Kidney epithelial cell (primary cell): ENCODE measurements around the gene ELMO1. TPM values are rescaled to one million over a fixed set of nuclear protein-coding genes. Genes with fewer than 3 reads are reported as not detected.

ENCODE experiments used
- DNase-seq: peaks from one replicate; pipeline ENCODE4 v3.0.0-alpha.2; 2010; ENCODE audit warnings: low read depth
- H3K27me3 ChIP-seq: 2 replicates; pipeline ENCODE4 v1.6.0; 2011; ENCODE audit warnings: low read length; ENCODE audit not compliant: control insufficient read depth, insufficient read depth
- H3K36me3 ChIP-seq: 2 replicates; pipeline ENCODE4 v1.5.1; 2011; ENCODE audit warnings: low read length; ENCODE audit not compliant: control insufficient read depth, insufficient read depth
- H3K4me3 ChIP-seq: 2 replicates; pipeline ENCODE4 v1.5.1; 2011; ENCODE audit warnings: low read depth, mild to moderate bottlenecking, control low read depth, low read length
- total RNA-seq: library from RNA; depleted of rRNA; stranded (reverse); fragments of >200 nt; gene quantifications from 2 replicates; pipeline ENCODE4 v1.2.3, GENCODE V29; 2015
- TF ChIP-seq, protein P1 (sequence below): IDR thresholded peaks from 2 replicates; pipeline ENCODE4 v1.5.1; 2011; ENCODE audit warnings: mild to moderate bottlenecking, moderate library complexity, low read length, control low read depth, inconsistent platforms; ENCODE audit not compliant: insufficient read depth, poor library complexity, severe bottlenecking

The ELMO1 gene
- total RNA-seq, 1 donor from 2014 or later, result 11.4 TPM

DNA sequence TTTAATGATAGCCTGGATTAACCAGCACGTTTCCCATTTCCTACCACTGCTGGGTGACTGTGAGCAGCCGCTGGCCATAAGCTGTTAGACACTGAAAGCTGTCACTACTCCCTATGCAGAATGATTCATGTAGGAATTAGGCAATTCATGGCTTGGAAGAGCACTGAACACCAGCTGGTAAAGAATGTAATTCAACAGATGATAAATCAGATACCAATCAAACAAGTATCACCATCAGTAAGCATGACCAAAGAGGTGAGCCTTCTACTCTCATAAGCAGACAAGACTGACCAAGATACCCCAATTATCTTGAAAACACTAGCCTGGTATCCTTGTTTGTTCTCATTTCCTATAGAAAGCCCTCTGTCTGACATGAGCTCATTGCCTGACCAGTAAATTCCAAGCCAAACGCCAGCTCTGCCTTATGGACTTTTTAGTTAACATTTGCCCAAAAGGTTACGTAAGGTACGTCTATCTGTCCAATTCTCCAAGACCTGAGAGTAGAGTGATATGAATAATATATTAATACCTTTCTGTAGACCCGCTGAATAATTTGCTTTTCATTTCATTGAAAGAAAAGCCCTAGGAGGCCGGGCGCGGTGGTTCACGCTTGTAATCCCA is 127.7 kb downstream of the ELMO1 start:
- DNase-seq, result no peak
- Histone ChIP-seq H3K36me3 (no peaks in the 10 kb centered on the region), H3K27me3 (no peaks in the 10 kb centered on the region), H3K4me3 (no peak overlapping the region)
- TF ChIP-seq, protein P1, sequence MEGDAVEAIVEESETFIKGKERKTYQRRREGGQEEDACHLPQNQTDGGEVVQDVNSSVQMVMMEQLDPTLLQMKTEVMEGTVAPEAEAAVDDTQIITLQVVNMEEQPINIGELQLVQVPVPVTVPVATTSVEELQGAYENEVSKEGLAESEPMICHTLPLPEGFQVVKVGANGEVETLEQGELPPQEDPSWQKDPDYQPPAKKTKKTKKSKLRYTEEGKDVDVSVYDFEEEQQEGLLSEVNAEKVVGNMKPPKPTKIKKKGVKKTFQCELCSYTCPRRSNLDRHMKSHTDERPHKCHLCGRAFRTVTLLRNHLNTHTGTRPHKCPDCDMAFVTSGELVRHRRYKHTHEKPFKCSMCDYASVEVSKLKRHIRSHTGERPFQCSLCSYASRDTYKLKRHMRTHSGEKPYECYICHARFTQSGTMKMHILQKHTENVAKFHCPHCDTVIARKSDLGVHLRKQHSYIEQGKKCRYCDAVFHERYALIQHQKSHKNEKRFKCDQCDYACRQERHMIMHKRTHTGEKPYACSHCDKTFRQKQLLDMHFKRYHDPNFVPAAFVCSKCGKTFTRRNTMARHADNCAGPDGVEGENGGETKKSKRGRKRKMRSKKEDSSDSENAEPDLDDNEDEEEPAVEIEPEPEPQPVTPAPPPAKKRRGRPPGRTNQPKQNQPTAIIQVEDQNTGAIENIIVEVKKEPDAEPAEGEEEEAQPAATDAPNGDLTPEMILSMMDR, result no peak

DNA sequence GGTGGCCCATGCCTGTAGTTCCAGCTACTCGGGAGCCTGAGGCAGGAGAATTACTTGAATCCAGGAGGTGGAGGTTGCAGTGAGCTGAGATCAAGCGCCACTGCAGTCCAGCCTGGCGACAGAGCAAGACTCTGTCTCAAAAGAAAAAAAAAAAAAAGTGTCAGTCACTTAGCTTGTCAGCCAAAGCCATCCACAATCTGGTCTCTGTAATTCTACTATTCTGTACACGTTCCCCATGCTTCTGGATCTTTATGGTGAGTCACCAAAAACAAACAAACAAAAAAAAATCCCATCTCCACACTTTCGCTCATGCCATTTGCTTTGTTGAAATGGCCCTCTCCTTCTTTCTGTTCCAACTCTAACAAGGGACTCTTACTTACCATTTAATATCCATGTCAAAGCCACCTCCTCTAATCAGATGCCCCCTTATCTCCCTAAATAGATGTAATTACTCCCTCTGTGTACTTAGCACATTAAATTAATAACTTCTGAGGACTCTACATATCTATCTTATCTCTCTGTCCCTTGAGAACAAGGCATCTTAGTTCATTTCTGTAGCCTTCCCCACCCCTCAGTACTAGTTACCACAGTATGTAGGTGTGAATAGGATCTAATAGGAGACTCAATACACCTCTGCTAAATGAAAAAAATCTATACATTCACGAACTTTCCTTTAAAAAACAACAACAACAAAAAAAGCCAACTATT is 128.4 kb downstream of the ELMO1 start:
- Histone ChIP-seq H3K27me3 (no peaks in the 10 kb centered on the region), H3K36me3 (no peaks in the 10 kb centered on the region), H3K4me3 (no peak overlapping the region)
- TF ChIP-seq, protein P1, result no peak
- DNase-seq, result no peak

DNA sequence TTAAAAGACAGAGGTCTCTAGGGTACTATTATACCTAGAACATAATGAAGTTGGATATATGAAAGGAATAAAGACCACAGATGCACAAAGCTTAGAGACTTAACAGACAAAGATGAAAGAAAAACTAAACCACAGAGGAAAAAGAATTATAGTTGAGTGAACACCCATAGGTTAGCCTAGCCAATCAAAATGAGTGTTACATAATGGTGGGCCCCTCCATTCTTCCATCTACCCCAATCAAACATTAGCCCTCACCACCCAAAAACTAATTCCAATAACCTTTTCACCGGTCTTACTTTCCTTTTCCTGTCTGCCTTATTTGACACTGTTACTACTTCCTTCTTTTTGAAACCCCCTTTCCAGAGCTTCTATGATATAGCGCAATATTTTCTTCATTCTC is 130.1 kb downstream of the ELMO1 start:
- TF ChIP-seq, protein P1, result no peak
- no peak for DNase-seq
- no peak overlapping the region for H3K4me3 ChIP-seq
- H3K27me3 ChIP-seq, result no peaks in the 10 kb centered on the region
- no peaks in the 10 kb centered on the region for H3K36me3 ChIP-seq

DNA sequence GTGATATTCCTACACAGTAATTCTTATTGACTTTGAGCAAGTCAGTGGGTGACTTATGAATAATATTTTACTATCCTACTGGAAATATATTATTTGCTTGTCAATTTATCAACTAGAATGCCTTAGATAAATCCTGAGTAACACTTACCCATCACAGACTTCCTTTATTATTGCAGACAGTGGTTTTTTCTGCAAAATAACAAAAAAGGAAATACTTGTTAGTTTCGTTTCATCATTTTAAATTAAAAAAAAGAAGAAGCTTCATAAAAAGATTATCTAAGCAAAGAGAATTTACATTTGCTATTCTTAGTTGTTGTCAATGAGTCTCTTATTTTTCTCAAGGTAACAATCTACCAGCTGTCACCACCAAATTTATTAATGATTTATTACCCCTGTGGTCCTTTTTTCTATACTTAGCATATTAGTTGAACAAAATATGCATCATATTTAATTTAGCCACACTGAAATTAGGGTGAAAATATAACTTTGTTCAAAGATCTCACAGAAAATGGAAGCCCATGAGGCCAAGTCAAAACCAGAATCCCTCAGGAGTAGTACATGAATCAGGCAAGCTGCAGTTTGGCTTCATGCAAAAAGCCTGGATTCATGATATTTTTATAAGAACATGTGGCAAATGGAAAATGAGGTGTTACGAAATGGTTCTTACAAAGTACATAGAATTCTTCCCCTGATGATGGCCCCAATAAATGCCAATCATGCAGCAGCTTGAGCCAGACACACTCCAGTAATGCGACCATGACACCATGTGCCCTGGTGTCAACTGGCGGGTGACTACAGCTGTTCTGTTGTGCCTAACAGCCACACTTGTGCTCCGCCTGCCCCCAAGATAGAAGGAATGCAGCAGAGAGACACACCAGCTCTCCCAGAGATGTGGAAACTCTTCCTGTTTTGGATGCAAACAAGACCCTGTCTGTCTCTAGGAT is 132.6 kb downstream of the ELMO1 start:
- no peak overlapping the region for H3K4me3 ChIP-seq
- H3K27me3 ChIP-seq, result no peaks in the 10 kb centered on the region
- TF ChIP-seq, protein P1, result no peak
- no peaks in the 10 kb centered on the region for H3K36me3 ChIP-seq
- no peak for DNase-seq

DNA sequence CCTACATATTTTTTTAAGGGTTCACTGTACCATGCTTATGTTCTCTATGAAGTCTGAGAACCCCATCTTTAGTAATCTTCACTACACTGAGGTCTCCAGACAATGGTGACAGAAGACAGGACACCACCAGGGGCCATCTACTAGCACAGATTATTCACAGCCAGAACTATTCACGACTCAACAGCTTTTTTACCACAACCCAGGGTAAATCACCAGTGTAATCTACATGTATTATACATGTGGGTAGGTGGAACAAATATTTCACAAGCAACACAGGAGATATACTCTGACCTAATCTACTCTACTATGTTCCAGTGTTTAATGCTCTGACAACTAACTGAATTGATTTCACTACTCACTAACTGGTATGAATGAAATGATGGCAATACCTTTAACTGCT is 136.1 kb downstream of the ELMO1 start:
- no peak for DNase-seq
- TF ChIP-seq, protein P1, result no peak
- no peaks in the 10 kb centered on the region for H3K27me3 ChIP-seq
- no peak overlapping the region for H3K4me3 ChIP-seq
- no peaks in the 10 kb centered on the region for H3K36me3 ChIP-seq
